Activated T-cell treated with anti-CD3 and anti-CD28 coated beads, Interleukin-2, amount 50 U/mL, for 72 hours (primary cell): ENCODE results near the gene CAMK4. TPM values are rescaled to one million over a fixed set of nuclear protein-coding genes. Genes with fewer than 3 reads are reported as not detected.

Experiments used
- ATAC-seq, 2 donors: fragments of 150-1000 bp; cut with Tn5 transposase; replicated peaks in 1 of 2; 2 replicates each; pipeline ENCODE4 v1.10.0; 2021; ENCODE audit warnings: moderate library complexity in 2 of 2, mild to moderate bottlenecking in 1 of 2
- DNase-seq, 2 donors: peaks; one replicate each; pipeline ENCODE4 v3.0.0; 2021 to 2022; ENCODE audit warnings: mixed read lengths in 1 of 2
- H3K27ac Mint-ChIP-seq: one replicate; pipeline ENCODE4 v1.8.0; 2022; ENCODE audit warnings: mild to moderate bottlenecking, moderate library complexity, mixed read lengths
- H3K27me3 Mint-ChIP-seq: one replicate; pipeline ENCODE4 v1.8.0; 2022; ENCODE audit warnings: low read depth, mixed read lengths
- H3K36me3 Mint-ChIP-seq, 2 donors: one replicate each; pipeline ENCODE4 v1.8.0; 2022; ENCODE audit warnings: mixed read lengths in 2 of 2, mild to moderate bottlenecking in 1 of 2; ENCODE audit not compliant: insufficient read depth in 2 of 2
- H3K4me1 Mint-ChIP-seq: one replicate; pipeline ENCODE4 v1.8.0; 2022; ENCODE audit warnings: low read depth, mixed read lengths
- H3K4me3 Mint-ChIP-seq, 2 donors: one replicate each; pipeline ENCODE4 v1.8.0; 2022; ENCODE audit warnings: mild to moderate bottlenecking in 2 of 2, mixed read lengths in 2 of 2, moderate library complexity in 2 of 2
- H3K9me3 Mint-ChIP-seq, 2 donors: one replicate each; pipeline ENCODE4 v1.8.0; 2022; ENCODE audit warnings: mixed read lengths in 2 of 2
- total RNA-seq, 2 donors: library from RNA; stranded (reverse); gene quantifications; one replicate each; pipeline ENCODE4 v1.2.3, GENCODE V29; 2022

Gene CAMK4
- total RNA-seq, 2 donors from 2014 or later, result 56.1 to 96.0 TPM

DNA sequence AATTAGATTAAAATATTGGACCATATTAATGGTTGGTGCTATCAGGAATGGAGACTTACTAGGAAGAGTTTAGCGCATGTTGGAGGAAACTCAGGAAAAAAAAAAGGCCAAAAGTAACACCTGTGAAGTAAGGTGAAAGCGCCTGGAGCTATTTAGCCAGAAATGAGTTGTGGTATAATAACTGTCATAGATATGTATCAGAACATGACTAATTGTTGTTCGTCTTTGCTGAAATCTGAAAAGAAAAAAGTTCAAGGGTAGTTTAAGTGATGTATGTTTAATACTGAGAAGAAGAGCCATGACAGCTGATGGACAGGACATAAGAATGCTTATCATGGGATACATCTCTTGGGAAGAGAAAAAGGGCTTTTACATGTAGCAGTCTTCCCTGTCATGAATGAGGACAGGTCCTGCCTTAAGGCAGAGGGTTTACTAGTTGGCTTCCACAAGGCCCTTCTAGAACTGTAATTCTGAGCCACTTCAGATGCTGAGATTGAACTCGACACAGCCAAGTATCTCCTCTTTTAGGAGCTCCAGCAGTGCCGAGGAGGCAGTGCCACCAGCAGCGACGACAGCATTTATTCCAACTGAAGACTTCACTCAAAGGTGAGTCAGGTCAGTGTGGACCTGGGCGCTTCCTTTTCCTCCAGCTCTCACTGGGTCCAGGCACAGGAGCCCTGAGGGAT is 940 bp upstream of the CAMK4 start:
- peak overlapping the region; percentile 39 for H3K27ac Mint-ChIP-seq
- no peaks in the 10 kb centered on the region for H3K27me3 Mint-ChIP-seq
- no peaks in the 10 kb centered on the region for H3K9me3 Mint-ChIP-seq
- H3K4me1 Mint-ChIP-seq, result peaks cover 31% of the 10 kb centered on the region
- ATAC-seq (peak; percentile 12 to 38), DNase-seq (no peak)
- peaks cover 8 to 18% of the 10 kb centered on the region in 2 donors for H3K36me3 Mint-ChIP-seq
- peak overlapping the region; percentile 77 to 98 for H3K4me3 Mint-ChIP-seq

DNA sequence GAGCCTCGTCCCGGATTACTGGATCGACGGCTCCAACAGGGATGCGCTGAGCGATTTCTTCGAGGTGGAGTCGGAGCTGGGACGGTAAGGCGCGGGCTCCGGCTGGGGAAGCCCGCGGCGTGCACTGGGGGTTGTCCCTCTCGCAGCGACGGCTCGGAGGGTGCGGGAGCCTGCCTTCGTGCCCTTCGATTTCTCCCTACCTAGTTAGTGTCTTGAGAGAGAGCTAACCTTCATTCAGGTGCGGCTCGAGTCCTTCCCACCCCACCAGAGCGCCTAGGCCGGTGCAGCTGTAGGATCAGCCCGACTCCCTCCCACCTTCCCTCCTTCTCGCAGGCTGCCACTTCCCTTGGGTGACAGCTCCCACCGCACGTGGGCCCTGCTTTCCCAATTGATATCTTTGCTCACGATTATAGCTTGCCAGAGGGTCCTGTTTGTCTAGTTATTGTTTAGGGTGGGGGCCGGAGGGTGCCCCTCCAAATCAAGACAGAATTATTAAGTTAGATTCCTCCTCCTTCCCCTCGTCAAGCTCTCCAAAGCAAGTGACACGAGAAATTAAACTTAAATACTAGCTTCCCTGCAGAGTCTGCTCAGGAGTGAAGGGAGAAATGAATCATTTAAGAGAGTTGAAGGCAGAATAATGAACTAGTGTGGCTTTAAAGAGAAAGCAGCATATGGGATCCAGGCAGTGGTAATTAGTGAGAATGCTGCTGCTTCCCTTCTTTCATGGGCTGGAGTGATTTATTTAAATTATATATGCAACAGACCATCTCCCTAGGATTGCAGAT is 569 bp downstream of the CAMK4 start:
- peak; percentile 32 to 34 for ATAC-seq
- peak overlapping the region; percentile 98 to 100 for H3K4me3 Mint-ChIP-seq
- no peak for DNase-seq
- no peaks in the 10 kb centered on the region for H3K27me3 Mint-ChIP-seq
- H3K36me3 Mint-ChIP-seq, result peaks cover 8 to 20% of the 10 kb centered on the region in 2 donors
- peaks cover 45% of the 10 kb centered on the region for H3K4me1 Mint-ChIP-seq
- no peaks in the 10 kb centered on the region for H3K9me3 Mint-ChIP-seq
- H3K27ac Mint-ChIP-seq, result peak overlapping the region; percentile 98

DNA sequence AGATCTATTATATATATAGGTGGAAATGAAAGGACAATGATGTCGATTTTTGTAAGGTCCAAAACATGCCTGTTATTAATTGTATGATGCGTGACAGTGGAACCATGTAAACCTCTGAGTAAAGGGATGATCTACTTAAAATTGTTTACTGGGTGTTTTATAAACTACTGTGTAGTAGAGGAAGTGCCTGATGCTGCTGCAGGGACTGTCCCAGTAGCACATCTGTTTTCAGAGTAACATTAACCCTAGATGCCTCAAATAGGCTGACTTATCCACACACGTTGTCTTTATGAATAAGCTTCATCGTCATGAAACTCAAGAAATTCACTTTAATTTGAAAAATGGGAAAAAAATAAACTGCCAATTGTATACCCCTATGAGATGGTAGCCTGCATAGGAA is 1.7 kb downstream of the CAMK4 start:
- Mint-ChIP-seq H3K4me1 (peaks cover 56% of the 10 kb centered on the region), H3K36me3 (peaks cover 8 to 21% of the 10 kb centered on the region in 2 donors)

DNA sequence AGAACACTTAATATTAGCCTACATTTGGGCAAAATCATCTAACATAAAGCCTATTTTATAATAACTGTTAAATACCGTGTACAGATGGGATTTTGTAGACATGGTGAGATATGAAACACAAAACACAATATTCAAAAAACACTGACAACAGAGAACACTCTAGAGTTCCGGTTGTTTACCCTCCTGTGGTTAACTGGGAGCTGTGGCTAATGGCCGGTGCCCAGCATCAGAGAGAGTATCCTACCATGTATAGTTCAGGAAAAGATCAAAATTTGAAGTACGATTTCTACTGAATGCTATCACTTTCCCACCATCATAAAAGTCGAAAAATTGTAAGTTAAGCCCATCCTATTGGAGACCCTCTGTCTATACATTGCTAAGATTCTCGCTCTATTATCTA is 2.4 kb downstream of the CAMK4 start:
- Mint-ChIP-seq H3K4me1 (peaks cover 62% of the 10 kb centered on the region), H3K4me3 (peak overlapping the region; percentile 98 to 100), H3K36me3 (peaks cover 8 to 21% of the 10 kb centered on the region in 2 donors), H3K9me3 (no peaks in the 10 kb centered on the region), H3K27ac (peak overlapping the region; percentile 98), H3K27me3 (no peaks in the 10 kb centered on the region)
- ATAC-seq (no peak), DNase-seq (no peak)

More for the DNA sequence above, 1.7 kb downstream of the CAMK4 start:
- peak in 1 of 2 donors; percentile 25 for ATAC-seq
- H3K4me3 Mint-ChIP-seq, result peak overlapping the region; percentile 98 to 100
- no peaks in the 10 kb centered on the region for H3K27me3 Mint-ChIP-seq
- H3K27ac Mint-ChIP-seq, result peak overlapping the region; percentile 98
- no peak for DNase-seq
- no peaks in the 10 kb centered on the region for H3K9me3 Mint-ChIP-seq

DNA sequence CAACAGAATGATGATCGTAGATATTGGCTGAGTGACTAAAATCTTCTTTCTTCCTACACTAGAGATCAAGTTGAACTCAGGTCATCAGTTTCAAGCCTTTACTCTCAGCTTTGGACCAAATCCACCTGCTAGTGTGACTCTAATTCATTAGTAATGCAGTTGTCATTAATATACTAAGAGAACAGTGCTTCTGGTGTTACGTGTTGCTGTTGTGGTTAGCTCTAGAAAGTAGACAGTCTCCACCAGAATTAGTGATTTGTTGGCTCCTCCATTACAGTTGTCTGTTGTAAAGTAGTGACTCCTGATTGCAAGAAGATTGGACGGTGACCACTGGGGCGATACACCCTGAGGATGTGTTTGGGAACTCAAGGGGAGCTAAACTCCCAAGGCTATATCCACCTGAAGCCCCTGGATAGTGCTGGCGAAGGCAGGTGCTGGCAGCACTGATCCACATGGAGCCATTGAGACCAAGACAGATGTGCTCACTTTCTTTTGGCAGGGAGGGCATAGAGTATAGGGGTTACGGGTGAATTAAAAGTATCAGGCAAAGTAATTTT is 3.1 kb downstream of the CAMK4 start:
- ATAC-seq, result no peak
- no peak for DNase-seq
- H3K36me3 Mint-ChIP-seq, result peaks cover 8 to 21% of the 10 kb centered on the region in 2 donors
- H3K4me1 Mint-ChIP-seq, result peaks cover 68% of the 10 kb centered on the region
- peak overlapping the region; percentile 90 for H3K27ac Mint-ChIP-seq
- H3K27me3 Mint-ChIP-seq, result no peaks in the 10 kb centered on the region
- peak overlapping the region; percentile 98 to 100 for H3K4me3 Mint-ChIP-seq
- H3K9me3 Mint-ChIP-seq, result no peaks in the 10 kb centered on the region

DNA sequence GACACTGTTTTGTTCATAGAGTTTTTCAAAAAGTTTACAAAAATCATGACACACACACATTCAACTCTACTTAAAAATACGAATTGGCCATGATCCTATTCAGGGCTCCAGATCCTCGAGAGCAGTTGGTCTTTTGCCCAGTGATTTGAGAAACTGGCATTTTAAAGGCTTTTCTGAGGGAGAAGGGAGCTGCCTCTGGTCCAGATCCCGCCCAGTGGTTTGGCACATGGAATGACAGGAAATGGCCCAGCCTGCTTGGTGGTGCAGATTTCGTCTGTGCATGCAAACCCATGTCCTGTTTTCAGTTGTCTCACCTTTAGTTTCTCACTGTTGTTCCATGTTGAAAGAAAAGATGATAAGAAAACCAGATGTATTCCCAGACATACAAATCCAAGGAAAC is 3.6 kb downstream of the CAMK4 start:
- Mint-ChIP-seq H3K4me1 (peaks cover 70% of the 10 kb centered on the region), H3K27ac (peak overlapping the region; percentile 90), H3K27me3 (no peaks in the 10 kb centered on the region), H3K9me3 (no peaks in the 10 kb centered on the region), H3K4me3 (peak overlapping the region; percentile 98 to 100), H3K36me3 (peaks cover 8 to 21% of the 10 kb centered on the region in 2 donors)
- ATAC-seq (no peak), DNase-seq (no peak)

DNA sequence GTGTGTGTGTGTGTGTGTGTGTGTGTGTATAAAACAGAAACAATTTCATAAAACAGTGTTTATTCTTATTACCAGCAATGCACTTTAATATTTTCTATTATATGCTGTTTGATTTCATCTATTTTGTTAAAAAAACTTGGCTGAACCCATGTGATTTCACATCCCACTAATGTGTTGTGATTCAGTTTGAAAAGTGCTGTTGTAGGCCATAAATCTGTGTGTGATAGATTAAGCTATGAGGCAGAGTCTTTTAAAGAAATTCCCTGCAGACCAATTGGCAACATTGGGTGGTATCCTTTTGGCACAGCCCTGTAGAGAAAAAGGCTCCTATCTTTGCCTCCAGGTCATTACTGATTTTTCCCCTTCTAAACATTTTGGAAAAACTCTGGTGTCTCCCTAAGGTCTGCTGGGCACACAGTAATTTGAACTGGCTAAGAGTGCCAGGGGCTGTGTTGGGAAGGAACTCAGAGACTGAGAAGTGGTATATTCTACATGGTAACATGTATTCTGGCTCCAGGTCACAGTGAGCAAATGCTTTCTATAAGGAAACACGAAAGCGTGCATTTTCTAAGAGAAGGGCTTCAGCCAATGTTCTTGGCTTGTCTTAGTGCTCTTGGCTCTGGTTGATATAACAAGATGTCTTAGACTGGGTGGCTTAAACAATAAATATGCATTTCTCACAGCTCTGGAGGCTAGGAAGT is 4.5 kb downstream of the CAMK4 start:
- DNase-seq, result no peak
- no peaks in the 10 kb centered on the region for H3K27me3 Mint-ChIP-seq
- peak overlapping the region; percentile 83 to 92 for H3K4me3 Mint-ChIP-seq
- peaks cover 8 to 21% of the 10 kb centered on the region in 2 donors for H3K36me3 Mint-ChIP-seq
- ATAC-seq, result no peak
- no peaks in the 10 kb centered on the region for H3K9me3 Mint-ChIP-seq
- peak overlapping the region; percentile 67 for H3K27ac Mint-ChIP-seq
- H3K4me1 Mint-ChIP-seq, result peaks cover 72% of the 10 kb centered on the region

DNA sequence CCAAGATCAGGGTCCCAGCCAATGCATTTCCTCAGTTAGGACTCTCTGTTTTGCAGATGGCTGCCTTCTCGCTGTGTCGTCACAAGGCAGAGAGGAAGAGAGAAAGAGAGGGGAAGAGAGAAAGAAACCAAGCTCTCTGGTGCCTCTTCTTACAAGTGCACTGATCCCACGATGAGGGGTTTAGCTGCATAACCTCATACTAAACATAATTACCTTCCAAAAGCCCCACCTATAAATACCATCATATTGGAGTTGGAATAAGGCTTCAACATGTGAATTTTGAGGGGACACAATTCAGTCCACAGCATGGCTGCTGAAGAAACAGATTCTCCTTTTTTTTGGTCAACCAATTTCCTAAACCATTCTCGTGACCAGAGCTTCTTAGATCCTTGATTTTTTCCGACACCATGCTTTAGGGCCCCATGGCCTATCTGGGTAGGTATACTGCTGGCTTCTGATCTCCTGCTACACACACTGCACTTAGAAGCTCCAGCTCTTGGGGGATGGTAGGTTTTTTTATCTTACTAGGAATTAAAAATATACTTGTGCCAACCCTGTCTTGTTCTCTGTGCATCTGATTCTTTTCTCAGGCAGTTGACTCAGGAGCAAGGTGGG is 5.1 kb downstream of the CAMK4 start:
- H3K4me3 Mint-ChIP-seq, result peak overlapping the region; percentile 83 to 92
- peaks cover 8 to 21% of the 10 kb centered on the region in 2 donors for H3K36me3 Mint-ChIP-seq
- no peaks in the 10 kb centered on the region for H3K27me3 Mint-ChIP-seq
- no peaks in the 10 kb centered on the region for H3K9me3 Mint-ChIP-seq
- peaks cover 78% of the 10 kb centered on the region for H3K4me1 Mint-ChIP-seq
- H3K27ac Mint-ChIP-seq, result peak overlapping the region; percentile 92
- DNase-seq (no peak), ATAC-seq (no peak)

DNA sequence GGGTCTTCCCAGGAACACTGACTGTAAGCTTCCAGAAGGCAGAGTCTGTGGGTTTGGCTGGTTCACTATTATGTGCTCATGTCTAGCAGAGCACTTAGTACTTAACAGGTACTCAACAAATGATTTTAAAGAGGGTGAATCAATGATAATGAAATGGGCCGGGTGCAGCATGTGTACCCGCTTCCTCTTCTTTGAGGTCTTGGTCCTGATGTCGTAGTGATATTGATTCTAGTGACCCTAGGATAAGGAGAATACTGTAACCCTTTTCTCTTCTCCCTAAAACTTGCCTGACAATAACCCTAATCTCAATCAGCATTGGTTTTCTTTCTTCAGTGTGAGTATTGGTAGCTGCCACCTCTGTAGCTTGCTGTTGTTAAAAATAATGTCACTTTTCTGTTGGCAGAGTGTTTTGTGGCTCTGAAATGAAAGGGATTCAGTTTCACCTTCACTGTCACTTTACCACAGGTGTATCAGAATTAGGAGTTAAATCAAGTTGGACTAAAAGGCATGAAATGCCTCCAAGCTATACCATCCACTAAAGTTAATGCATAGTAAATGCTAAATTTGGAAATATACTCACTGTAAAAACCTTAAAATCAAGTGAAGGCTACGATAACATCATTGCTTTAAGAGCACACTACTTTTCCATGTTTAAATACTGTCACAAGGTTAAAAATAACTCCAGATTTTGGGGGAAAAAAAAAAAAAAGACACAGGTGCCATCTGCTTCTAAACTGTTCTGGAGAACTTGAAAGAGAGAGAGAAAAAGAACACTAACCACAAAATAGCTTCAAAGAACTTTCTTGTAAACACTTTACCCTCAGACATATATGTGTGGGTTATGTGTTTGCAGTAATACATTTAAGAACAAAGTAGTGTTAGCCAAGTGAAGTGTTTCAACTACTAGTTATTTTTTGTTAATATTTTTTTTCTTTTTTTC is 6.0 kb downstream of the CAMK4 start:
- no peak for DNase-seq
- peak; percentile 44 to 65 for ATAC-seq
- H3K4me1 Mint-ChIP-seq, result peaks cover 87% of the 10 kb centered on the region
- H3K36me3 Mint-ChIP-seq, result peaks cover 8 to 17% of the 10 kb centered on the region in 2 donors
- H3K4me3 Mint-ChIP-seq, result peak overlapping the region; percentile 83 to 92
- H3K27ac Mint-ChIP-seq, result peak overlapping the region; percentile 92
- no peaks in the 10 kb centered on the region for H3K9me3 Mint-ChIP-seq
- H3K27me3 Mint-ChIP-seq, result no peaks in the 10 kb centered on the region

DNA sequence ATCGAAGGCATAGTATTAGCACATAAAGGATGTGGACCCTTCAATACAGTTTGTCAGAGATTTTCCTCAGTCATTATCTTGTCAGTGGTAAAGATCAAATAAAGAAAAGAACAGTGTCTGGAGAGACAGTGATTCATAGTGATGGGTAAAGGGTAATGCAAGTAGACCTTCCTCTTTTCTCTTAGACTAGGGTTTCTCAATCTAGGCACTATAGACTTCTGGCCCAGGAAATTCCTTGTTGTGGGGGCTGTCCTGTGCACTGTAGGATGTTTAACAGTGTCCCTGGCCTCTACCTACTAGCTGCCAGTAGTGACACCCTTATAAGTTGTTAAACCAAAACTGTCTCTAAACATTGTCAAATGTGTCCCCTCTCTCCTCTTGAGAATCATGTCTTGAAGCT is 6.9 kb downstream of the CAMK4 start:
- H3K27me3 Mint-ChIP-seq, result no peaks in the 10 kb centered on the region
- H3K36me3 Mint-ChIP-seq, result peaks cover 5 to 11% of the 10 kb centered on the region in 2 donors
- ATAC-seq (peak in 1 of 2 donors; percentile 12), DNase-seq (no peak)
- H3K4me3 Mint-ChIP-seq, result peak overlapping the region; percentile 69 to 79
- no peaks in the 10 kb centered on the region for H3K9me3 Mint-ChIP-seq
- peaks cover 93% of the 10 kb centered on the region for H3K4me1 Mint-ChIP-seq
- peak overlapping the region; percentile 86 for H3K27ac Mint-ChIP-seq

DNA sequence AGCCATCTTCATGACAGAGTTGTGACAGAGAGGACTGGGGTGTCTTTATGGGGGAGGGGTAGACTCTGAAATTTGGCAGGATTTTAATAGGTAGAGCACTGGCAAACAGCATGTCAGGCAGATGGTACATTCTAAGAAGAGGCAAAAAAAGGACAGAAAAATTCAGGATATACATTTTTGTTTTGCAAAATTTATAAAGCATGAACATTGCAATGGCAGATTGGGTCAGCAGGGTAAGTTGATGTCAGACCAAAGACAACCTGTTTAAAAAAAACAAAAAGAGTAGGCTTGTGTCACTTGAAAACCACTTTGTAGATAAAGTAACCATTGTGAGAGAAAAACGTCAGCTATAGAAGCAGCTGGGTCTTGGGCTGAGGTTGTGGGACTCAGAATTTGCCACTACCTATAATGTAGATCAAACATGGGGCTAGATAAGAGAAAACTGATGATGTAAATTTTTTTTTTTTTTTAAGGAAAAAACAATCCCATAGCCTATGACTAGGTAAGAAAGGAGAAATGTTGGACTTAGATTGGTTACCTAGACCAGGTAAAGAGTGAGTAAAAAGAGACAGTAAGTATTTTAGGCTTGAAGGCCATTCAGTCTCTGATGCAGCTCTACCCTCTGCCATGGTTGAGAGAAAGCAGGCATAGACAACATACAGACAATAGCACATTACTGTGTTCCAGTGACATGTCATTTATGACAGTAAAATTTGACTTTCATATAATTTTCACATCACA is 8.3 kb downstream of the CAMK4 start:
- Mint-ChIP-seq H3K4me1 (peaks cover 94% of the 10 kb centered on the region), H3K9me3 (no peaks in the 10 kb centered on the region), H3K27me3 (no peaks in the 10 kb centered on the region), H3K4me3 (peak overlapping the region; percentile 67 to 79), H3K27ac (peak overlapping the region; percentile 85), H3K36me3 (peaks cover under 1 to 5% of the 10 kb centered on the region in 2 donors)
- DNase-seq (peak in 1 of 2 donors; percentile 50), ATAC-seq (peak; percentile 37 to 53)
